ENCODE data around the gene ABCC10.
"Not testable (repeated sequence)": the region's sequence is repeated elsewhere in the genome, so short reads cannot be mapped to it uniquely, and the experiment has no call there.

Gene ABCC10, protein sequence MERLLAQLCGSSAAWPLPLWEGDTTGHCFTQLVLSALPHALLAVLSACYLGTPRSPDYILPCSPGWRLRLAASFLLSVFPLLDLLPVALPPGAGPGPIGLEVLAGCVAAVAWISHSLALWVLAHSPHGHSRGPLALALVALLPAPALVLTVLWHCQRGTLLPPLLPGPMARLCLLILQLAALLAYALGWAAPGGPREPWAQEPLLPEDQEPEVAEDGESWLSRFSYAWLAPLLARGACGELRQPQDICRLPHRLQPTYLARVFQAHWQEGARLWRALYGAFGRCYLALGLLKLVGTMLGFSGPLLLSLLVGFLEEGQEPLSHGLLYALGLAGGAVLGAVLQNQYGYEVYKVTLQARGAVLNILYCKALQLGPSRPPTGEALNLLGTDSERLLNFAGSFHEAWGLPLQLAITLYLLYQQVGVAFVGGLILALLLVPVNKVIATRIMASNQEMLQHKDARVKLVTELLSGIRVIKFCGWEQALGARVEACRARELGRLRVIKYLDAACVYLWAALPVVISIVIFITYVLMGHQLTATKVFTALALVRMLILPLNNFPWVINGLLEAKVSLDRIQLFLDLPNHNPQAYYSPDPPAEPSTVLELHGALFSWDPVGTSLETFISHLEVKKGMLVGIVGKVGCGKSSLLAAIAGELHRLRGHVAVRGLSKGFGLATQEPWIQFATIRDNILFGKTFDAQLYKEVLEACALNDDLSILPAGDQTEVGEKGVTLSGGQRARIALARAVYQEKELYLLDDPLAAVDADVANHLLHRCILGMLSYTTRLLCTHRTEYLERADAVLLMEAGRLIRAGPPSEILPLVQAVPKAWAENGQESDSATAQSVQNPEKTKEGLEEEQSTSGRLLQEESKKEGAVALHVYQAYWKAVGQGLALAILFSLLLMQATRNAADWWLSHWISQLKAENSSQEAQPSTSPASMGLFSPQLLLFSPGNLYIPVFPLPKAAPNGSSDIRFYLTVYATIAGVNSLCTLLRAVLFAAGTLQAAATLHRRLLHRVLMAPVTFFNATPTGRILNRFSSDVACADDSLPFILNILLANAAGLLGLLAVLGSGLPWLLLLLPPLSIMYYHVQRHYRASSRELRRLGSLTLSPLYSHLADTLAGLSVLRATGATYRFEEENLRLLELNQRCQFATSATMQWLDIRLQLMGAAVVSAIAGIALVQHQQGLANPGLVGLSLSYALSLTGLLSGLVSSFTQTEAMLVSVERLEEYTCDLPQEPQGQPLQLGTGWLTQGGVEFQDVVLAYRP (N-terminal part only)

DNA sequence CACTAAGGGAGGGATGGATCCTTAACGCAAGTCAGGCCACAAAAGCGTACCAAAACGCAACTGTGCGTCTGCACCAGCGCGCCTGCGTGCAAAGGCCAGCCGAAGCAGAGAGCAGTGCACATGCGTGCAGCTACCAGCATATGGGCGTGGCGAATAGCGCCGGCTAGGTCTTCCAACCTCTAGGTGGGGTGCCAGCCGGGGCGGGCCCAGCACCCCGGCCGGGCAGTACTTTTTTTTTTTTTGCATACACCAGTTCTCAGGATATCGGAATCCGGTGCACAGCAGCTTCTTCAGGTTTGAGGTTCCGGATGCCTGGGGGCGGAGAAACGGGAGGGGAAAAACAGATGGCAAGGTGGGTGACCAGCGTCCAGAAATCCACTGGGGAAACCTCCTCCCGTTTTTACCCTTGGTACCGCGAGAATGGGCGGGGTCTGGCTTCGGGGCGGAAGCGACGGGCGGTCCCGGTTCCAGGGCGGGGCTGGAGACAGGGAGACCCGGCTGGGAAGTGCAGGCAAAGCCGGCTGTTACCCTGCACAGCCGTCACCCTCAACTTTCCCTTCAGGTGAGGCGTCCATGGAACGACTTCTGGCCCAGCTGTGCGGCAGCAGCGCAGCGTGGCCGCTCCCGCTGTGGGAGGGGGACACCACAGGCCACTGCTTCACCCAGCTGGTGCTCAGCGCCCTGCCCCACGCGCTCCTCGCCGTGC, at the start of gene ABCC10:
ABCC10 (plus strand) TSS at position 136 of the 706 bp plus-strand sequence; CDS start at position 574, 438 bp downstream.
- DNase-seq (ENCODE audit: low read depth in 2 of 2), result peak; percentile 79 to 89

- no peak for DNase-seq (ENCODE audit: low read depth in 2 of 2)
Measured at GRCh38 chr6:43377710-43378229, 49.6 kb upstream of the ABCC10 start.

DNA sequence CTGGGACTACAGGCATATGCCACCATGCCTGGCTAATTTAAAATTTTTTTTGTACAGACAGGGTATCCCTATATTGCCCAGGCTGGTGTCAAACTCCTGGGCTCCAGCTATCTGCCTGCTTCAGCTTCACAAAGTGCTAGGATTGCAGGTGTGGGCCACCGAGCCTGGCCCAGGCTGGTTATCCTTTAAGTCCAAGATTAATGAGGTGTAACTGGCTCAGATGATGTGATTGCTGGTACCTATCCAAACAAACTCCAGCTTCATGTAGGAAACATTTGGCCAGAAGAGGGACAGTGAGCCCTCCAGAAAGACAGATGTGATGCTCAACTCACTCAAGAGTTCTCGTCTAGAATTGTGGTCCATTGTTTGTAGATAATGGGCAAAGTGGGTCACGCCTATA, 48.7 kb upstream of the ABCC10 start:
- no peak for DNase-seq (ENCODE audit: low read depth in 2 of 2)

GRCh38 chr6:43380858-43381257, 46.5 kb upstream of the ABCC10 start:
- DNase-seq (ENCODE audit: low read depth in 2 of 2), result not testable (repeated sequence)

DNA sequence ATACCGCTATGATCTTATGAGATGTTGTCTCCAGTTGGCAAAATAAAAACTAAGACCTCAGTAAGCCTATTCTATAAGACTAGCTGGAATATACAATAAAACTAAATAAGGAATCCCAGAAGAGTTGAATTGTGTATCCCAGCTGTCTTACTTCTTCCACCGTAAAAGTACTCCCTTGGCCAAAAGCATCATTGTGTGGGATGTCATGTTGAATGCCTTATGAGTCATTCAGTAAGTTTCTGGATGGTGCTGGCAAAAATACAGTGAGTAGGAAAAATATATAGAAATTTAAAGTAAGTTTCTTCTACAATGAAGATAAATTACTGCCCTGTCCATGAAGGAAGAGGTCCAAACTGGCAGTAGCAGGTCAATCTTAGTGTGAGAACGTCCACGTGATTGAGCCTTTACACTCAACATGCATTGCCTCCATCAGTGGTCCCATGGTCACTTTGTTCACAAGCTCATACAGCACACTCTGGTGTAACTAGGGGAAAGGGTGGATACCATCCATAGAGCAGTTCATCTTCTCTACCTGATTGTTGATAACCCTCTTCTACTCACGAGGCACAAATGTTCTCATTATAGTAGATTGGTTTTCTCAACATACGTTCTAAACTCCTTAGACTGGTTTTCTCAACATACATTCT, 44.2 kb upstream of the ABCC10 start:
- DNase-seq (ENCODE audit: low read depth in 2 of 2), result no peak

DNA sequence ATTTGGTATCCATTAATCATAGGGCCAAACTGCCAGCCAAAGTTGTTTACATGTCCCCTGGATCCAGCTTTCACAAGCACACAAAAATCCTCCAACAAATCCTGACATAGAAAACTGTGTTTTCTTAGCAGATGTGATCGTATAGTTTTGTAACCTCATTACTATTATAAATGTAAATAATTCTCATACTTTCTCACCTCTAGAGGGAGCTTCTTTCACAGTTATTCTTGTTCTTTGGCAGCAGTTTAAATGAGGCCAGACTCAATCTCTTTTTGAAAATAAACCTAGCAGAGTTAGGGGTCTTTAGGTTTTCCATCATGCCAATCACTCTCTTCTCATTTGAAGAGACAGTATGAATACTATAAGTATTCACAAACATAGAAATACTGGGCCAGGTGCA, 40.8 kb upstream of the ABCC10 start:
- no peak for DNase-seq (ENCODE audit: low read depth in 2 of 2)

GRCh38 chr6:43389730-43390295, 37.5 kb upstream of the ABCC10 start:
- no peak for DNase-seq (ENCODE audit: low read depth in 2 of 2)

- not testable (repeated sequence) for DNase-seq (ENCODE audit: low read depth in 2 of 2)
Measured at GRCh38 chr6:43390753-43391439, 36.4 kb upstream of the ABCC10 start.

GRCh38 chr6:43391440-43392031, 35.8 kb upstream of the ABCC10 start:
- DNase-seq (ENCODE audit: low read depth in 2 of 2), result no peak

DNA sequence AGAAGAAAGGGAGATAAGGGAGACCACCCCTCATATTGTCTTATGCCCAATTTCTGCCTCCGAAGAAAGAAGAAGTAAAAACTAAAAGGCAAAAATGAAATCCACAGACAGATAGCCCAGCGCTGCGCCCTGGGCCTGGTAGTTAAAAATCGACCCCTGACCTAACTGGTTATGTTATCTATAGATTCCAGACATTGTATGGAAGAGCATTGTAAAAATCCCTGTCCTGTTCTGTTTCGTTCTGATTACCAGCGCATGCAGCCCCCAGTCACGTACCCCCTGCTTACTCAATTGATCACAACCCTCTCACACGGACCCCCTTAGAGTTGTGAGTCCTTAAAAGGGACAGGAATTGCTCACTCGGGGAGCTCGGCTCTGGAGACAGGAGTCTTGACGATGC, 34.2 kb upstream of the ABCC10 start:
- not testable (repeated sequence) for DNase-seq (ENCODE audit: low read depth in 2 of 2)

DNA sequence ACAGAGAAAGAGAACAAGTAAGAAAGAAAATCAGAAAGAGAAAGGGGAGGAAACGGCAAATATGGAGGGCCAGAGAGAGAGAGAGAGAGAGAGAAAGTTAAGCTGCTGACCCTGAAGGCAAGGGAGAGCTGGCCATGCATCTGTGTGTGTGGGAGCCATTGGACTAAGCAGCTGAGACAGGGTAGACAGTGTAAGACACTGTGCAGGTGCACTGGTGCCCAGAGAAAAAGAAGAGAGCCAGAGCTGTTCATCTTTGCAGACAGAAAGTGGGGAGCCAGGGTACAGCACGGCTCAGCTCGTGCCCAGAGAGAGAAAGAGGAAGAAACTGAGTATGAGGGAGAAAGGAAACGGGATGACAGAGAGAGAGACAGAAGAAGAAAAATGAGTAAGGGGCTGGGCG, 33.7 kb upstream of the ABCC10 start:
- no peak for DNase-seq (ENCODE audit: low read depth in 2 of 2)

DNA sequence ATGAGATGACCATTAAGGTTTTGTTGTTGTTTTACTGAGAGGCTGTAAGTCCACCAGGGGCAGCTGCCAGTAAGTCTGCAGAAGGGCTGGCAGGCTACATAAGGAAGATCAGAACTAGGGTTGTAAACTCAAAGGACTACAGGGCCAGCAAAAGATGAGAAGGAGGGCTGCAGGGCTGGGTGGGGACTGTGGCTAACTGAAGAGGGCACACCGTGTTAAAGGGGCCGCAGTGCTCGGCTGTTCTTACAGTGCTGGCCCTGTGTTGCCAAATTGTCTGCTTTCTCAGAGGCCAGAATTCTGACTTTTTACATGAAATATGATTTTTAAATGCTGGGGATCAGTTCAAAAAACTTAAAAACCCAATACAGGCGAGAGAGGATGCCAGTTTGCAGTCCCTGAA, 32.4 kb upstream of the ABCC10 start:
- no peak for DNase-seq (ENCODE audit: low read depth in 2 of 2)

GRCh38 chr6:43395776-43396175, 31.6 kb upstream of the ABCC10 start:
- no peak for DNase-seq (ENCODE audit: low read depth in 2 of 2)

- no peak for DNase-seq (ENCODE audit: low read depth in 2 of 2)
Measured at GRCh38 chr6:43396408-43397149, 30.8 kb upstream of the ABCC10 start.

- DNase-seq (ENCODE audit: low read depth in 2 of 2), result no peak
Measured at GRCh38 chr6:43399932-43400487, 27.3 kb upstream of the ABCC10 start.

- no peak for DNase-seq (ENCODE audit: low read depth in 2 of 2)
Measured at GRCh38 chr6:43401730-43402129, 25.6 kb upstream of the ABCC10 start.

DNA sequence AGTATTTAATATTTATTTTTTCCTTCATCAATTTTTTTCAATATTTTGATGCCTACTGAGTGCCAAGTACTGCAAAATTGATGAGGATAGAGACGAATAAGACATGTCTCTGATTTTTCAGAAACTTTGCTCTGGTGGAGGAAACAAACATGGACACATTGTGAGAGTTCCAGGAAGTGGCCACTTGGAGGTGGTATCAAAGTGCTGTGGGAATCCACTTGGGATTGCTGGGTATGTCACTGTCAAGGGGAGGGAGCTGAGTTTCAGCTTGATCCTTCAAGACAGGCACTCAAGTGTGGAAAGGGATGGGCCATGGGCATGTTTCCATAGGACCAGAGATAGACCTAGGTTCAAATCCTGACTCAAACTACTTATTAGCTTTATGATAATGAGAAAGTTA, 24.5 kb upstream of the ABCC10 start:
- no peak for DNase-seq (ENCODE audit: low read depth in 2 of 2)

- DNase-seq (ENCODE audit: low read depth in 2 of 2), result no peak
Measured at GRCh38 chr6:43405354-43405753, 22.0 kb upstream of the ABCC10 start.
